RKO (cell line): ENCODE results near the gene CYP2E1.
"Not testable (repeated sequence)": the region's sequence is repeated elsewhere in the genome, so short reads cannot be mapped to it uniquely, and the experiment has no call there.

ENCODE experiments used
- DNase-seq: peaks from one replicate; pipeline ENCODE4 v3.0.0-alpha.2; 2016; ENCODE audit warnings: low spot score

The CYP2E1 gene

GRCh38 chr10:133528845-133529575 is 1.8 kb downstream of the CYP2E1 start:
- DNase-seq: no peak

GRCh38 chr10:133529576-133529946 is 2.4 kb downstream of the CYP2E1 start:
- DNase-seq: no peak

- DNase-seq: no peak
These were observed 3.3 kb downstream of the CYP2E1 start for GRCh38 chr10:133530506-133530905.

- DNase-seq: no peak
These were observed 5.7 kb downstream of the CYP2E1 start for GRCh38 chr10:133532871-133533270.

- DNase-seq: no peak
These were observed 7.3 kb downstream of the CYP2E1 start for GRCh38 chr10:133534417-133534816.

- DNase-seq: no peak
These were observed 9.0 kb downstream of the CYP2E1 start for GRCh38 chr10:133536198-133536597.

GRCh38 chr10:133537546-133538545 is 10.7 kb downstream of the CYP2E1 start:
- DNase-seq: no peak

- not testable (repeated sequence) for DNase-seq
These were observed 14.3 kb downstream of the CYP2E1 start for GRCh38 chr10:133541441-133541975.

- no peak for DNase-seq
These were observed 17.3 kb downstream of the CYP2E1 start for GRCh38 chr10:133544506-133544905.

- no peak for DNase-seq
These were observed 27.4 kb downstream of the CYP2E1 start for GRCh38 chr10:133554600-133554999.

- no peak for DNase-seq
These were observed 28.4 kb downstream of the CYP2E1 start for GRCh38 chr10:133555521-133555920.

- no peak for DNase-seq
These were observed 30.2 kb downstream of the CYP2E1 start for GRCh38 chr10:133557381-133557780.

GRCh38 chr10:133559216-133559615 is 32.1 kb downstream of the CYP2E1 start:
- DNase-seq: no peak

GRCh38 chr10:133564816-133565215 is 37.7 kb downstream of the CYP2E1 start:
- no peak for DNase-seq

GRCh38 chr10:133565441-133566294 is 38.5 kb downstream of the CYP2E1 start, which contains the start of gene SYCE1:
Gene SYCE1, minus strand, starts transcription at chr10:133565583. Its CDS starts 54 bp downstream, at chr10:133565529.
- no peak for DNase-seq

GRCh38 chr10:133567119-133567518 is 40.0 kb downstream of the CYP2E1 start:
- no peak for DNase-seq

GRCh38 chr10:133567609-133568286 is 40.6 kb downstream of the CYP2E1 start:
- DNase-seq: no peak

GRCh38 chr10:133568287-133568614 is 41.1 kb downstream of the CYP2E1 start:
- DNase-seq: no peak

- DNase-seq: not testable (repeated sequence)
These were observed 41.8 kb downstream of the CYP2E1 start for GRCh38 chr10:133568831-133569527.

GRCh38 chr10:133569801-133570200 is 42.6 kb downstream of the CYP2E1 start:
- DNase-seq: not testable (repeated sequence)

GRCh38 chr10:133572055-133572454 is 44.9 kb downstream of the CYP2E1 start:
- DNase-seq: not testable (repeated sequence)
